Tibial artery (tissue), 4 donors: ENCODE measurements around the gene TMEM272.

ENCODE experiments used
- DNase-seq, 2 donors: peaks; one replicate each; pipeline ENCODE4 v3.0.0-alpha.2; 2019
- H3K27ac ChIP-seq, 2 donors: fragments of 200-600 bp; sonication (generic) in 1 of 2; 1 replicate in 1 of 2; 2 replicates in 1 of 2; pipeline ENCODE4 v1.5.1; 2018 to 2019; ENCODE audit warnings: mild to moderate bottlenecking in 1 of 2
- H3K27me3 ChIP-seq, 2 donors: fragments of 200-600 bp; sonication (generic) in 1 of 2; one replicate each; pipeline versions ENCODE4 v1.5.1 to v1.6.0; 2016 to 2019
- H3K36me3 ChIP-seq, 3 donors: fragments of 200-600 bp; sonication (generic) in 2 of 3; one replicate each; pipeline ENCODE4 v1.5.1; 2016 to 2019; ENCODE audit warnings: mild to moderate bottlenecking in 2 of 3
- H3K4me1 ChIP-seq, 4 donors: fragments of 200-600 bp; sonication (generic) in 2 of 4; 1 replicate in 3 of 4; 2 replicates in 1 of 4; pipeline ENCODE4 v1.5.1; 2016 to 2019
- H3K4me3 ChIP-seq, 2 donors: fragments of 200-600 bp; sonication (generic) in 1 of 2; 1 replicate in 1 of 2; 2 replicates in 1 of 2; pipeline ENCODE4 v1.5.1; 2018 to 2019; ENCODE audit warnings: mild to moderate bottlenecking in 2 of 2
- H3K9me3 ChIP-seq, 3 donors: fragments of 200-600 bp; sonication (generic) in 1 of 3; one replicate each; pipeline ENCODE4 v1.5.1; 2016 to 2019
- intact Hi-C: fragments of 100-400 bp; cut with DNase I; formaldehyde crosslinking; loops from one replicate; pipeline ENCODE4 v1.15.0; 2023; ENCODE audit warnings: low total_unique reads
- TF ChIP-seq, protein P1 (sequence below), 2 experiments: fragments of 200-600 bp in 1 of 2; fragments of 450-650 bp in 1 of 2; IDR thresholded peaks; one replicate each; pipeline ENCODE4 v1.5.1; 2017 to 2019; ENCODE audit warnings: antibody characterized with exemption in 2 of 2, mild to moderate bottlenecking in 1 of 2, moderate library complexity in 1 of 2

TMEM272 gene

DNA sequence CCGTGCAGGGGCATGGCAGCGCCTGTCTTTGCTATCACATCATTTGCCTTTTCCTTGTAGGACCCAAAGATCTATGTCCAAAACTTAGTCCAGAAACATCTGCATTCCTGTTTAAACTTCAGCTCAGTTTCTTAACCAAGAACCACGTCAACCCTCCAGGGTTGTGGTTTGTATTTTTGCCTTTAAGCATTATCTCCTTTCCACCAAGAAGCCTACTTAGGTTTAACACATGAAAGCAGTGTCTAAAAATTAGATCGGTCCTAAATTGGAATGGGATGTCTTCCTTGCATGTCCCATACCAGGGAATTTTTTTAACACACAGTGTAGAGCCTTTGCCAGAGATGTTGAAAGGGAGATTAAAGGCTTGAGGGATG lies 79.8 kb downstream of the TMEM272 start:
- H3K36me3 ChIP-seq, result peaks cover 0 to 37% (median 14%) of the 10 kb centered on the region in 3 donors
- no peaks in the 10 kb centered on the region for H3K9me3 ChIP-seq
- TF ChIP-seq, protein P1, sequence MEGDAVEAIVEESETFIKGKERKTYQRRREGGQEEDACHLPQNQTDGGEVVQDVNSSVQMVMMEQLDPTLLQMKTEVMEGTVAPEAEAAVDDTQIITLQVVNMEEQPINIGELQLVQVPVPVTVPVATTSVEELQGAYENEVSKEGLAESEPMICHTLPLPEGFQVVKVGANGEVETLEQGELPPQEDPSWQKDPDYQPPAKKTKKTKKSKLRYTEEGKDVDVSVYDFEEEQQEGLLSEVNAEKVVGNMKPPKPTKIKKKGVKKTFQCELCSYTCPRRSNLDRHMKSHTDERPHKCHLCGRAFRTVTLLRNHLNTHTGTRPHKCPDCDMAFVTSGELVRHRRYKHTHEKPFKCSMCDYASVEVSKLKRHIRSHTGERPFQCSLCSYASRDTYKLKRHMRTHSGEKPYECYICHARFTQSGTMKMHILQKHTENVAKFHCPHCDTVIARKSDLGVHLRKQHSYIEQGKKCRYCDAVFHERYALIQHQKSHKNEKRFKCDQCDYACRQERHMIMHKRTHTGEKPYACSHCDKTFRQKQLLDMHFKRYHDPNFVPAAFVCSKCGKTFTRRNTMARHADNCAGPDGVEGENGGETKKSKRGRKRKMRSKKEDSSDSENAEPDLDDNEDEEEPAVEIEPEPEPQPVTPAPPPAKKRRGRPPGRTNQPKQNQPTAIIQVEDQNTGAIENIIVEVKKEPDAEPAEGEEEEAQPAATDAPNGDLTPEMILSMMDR (IDR thresholded peaks at IDR 0.05), result no peak
- no peak for DNase-seq
- H3K27me3 ChIP-seq, result no peaks in the 10 kb centered on the region
- peaks cover 0 to 43% (median 23%) of the 10 kb centered on the region in 4 donors for H3K4me1 ChIP-seq
- no peak overlapping the region for H3K4me3 ChIP-seq
- peak overlapping the region; percentile 72 to 79 for H3K27ac ChIP-seq
- intact Hi-C loops, result no loop called here

DNA sequence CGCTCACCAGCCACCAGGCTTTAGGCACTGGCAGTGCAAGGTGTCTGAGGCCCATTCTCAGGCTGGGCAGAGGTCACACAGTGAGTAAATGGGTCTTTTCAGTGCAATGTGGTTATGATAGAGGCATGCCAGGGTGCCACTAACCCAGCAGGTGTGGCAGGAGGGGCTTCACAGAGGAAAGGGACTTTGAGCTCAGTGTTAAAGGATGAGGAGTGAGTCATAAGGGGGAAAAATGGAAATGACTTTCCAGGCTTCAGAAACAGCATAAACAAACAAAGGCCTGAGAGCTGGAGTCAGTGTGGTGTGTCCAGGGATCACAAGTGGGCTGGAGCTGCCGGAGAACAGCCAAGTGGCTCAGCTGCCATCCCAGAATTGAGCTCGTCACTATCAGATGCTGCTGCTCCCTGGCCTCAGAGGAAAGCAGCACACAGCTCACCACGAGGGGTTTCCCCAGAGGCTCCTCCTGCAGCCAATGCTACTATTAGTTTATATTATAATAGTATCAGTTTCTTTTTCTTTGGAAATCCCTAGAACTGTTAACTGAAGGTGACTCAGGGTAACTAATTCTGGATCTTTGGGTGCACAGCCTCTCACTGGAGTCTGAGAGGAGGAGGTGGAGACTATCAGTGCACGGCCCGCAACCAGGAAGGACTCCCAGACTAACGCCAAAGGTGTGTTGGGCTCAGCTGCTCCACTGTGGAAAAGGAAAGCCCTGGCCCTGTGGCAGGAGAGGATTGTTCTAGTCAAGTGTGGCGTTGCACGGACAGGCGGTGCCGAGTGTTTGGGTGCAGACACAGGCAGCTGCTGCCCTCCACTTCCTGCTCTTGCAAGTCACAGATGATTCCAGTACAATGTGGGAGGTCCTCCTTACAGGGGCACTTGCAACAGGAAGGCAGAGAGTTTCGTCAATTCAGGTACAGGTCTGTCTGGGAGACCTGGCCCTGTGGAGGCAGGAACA lies 80.5 kb downstream of the TMEM272 start:
- no peaks in the 10 kb centered on the region for H3K9me3 ChIP-seq
- DNase-seq, result peak; percentile 93 to 95
- peak overlapping the region; percentile 72 to 79 for H3K27ac ChIP-seq
- H3K27me3 ChIP-seq, result no peaks in the 10 kb centered on the region
- H3K4me3 ChIP-seq, result no peak overlapping the region
- intact Hi-C loops, result no loop called here
- TF ChIP-seq, protein P1 (IDR thresholded peaks at IDR 0.05), result no peak
- peaks cover 0 to 44% (median 14%) of the 10 kb centered on the region in 3 donors for H3K36me3 ChIP-seq
- peaks cover 0 to 36% (median 16%) of the 10 kb centered on the region in 4 donors for H3K4me1 ChIP-seq

DNA sequence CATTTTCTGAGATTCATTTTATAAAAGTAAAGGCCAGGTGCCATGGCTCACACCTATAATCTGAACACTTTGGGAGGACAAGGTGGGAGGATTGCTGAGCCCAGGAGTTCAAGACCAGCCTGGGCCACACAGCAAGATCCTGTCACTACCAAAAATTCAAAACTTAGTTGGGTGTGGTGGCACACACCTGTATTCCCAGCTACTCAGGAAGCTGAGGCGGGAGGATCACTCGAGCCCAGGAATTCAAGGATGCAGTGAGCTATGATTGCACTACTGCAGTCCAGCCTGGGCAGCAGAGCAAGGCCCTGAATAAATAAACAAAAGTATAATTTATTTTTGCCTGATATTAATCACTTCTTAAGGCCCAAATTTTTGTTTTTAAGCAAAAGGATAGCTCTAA lies 81.5 kb downstream of the TMEM272 start:
- no peaks in the 10 kb centered on the region for H3K27me3 ChIP-seq
- H3K4me1 ChIP-seq, result peaks cover 0 to 27% (median 7%) of the 10 kb centered on the region in 4 donors
- H3K9me3 ChIP-seq, result no peaks in the 10 kb centered on the region
- intact Hi-C loops, result no loop called here
- no peak for DNase-seq
- no peak overlapping the region for H3K4me3 ChIP-seq
- H3K36me3 ChIP-seq, result peaks cover 8 to 53% (median 16%) of the 10 kb centered on the region in 3 donors
- TF ChIP-seq, protein P1 (IDR thresholded peaks at IDR 0.05), result no peak
- peak overlapping the region; percentile 72 to 79 for H3K27ac ChIP-seq
